ENCODE data around the gene SMCR8. TPM values are rescaled to one million over a fixed set of nuclear protein-coding genes. Genes with fewer than 3 reads are reported as not detected.
"Not testable (repeated sequence)": the region's sequence is repeated elsewhere in the genome, so short reads cannot be mapped to it uniquely, and the experiment has no call there.

SMCR8 gene
- total RNA-seq, 2 experiments from 2014 or later: 12.9 to 13.7 TPM

GRCh38 chr17:18328643-18329204 lies 13.6 kb downstream of the SMCR8 start:
- Mint-ChIP-seq H3K4me3 (no peak overlapping the region), H3K9me3 (no peaks in the 10 kb centered on the region), H3K27ac (no peak overlapping the region), H3K4me1 (ENCODE audit: low read depth) (peaks cover 25% of the 10 kb centered on the region), H3K27me3 (no peaks in the 10 kb centered on the region), H3K36me3 (ENCODE audit: low read depth) (peaks cover 16% of the 10 kb centered on the region)
- ATAC-seq: no peak
- ChIA-PET CTCF (interaction anchor here (0.6 to 1.2 kb wide), 2 partner anchors 29 to 80 kb away, joined by 3 to 4 read pairs; no protein-coding TSS in a partner anchor), POLR2A (interaction anchor here (0.5 to 1.6 kb wide), 2 partner anchors 11 to 15 kb away, joined by 3 to 4 read pairs; no protein-coding TSS in a partner anchor)
- no peak for DNase-seq
- intact Hi-C loops (cut with micrococcal nuclease): no loop called here
- TF ChIP-seq CTCF (IDR thresholded peaks at IDR 0.05): no peak

- ChIA-PET CTCF (interaction anchor here (0.9 to 1.8 kb wide), 2 partner anchors 10 to 83 kb away, joined by 3 to 5 read pairs; no protein-coding TSS in a partner anchor), POLR2A (interaction anchor here (1.0 to 1.4 kb wide), 4 partner anchors 12 to 18 kb away, joined by 3 to 4 read pairs (median 3); no protein-coding TSS in a partner anchor)
- no peak overlapping the region for H3K4me3 Mint-ChIP-seq
- no peaks in the 10 kb centered on the region for H3K27me3 Mint-ChIP-seq
- intact Hi-C loops (cut with micrococcal nuclease): no loop called here
- no peaks in the 10 kb centered on the region for H3K9me3 Mint-ChIP-seq
- ATAC-seq (peak; percentile 65), DNase-seq (peak; percentile 26)
- TF ChIP-seq CTCF (IDR thresholded peaks at IDR 0.05): no peak
- H3K27ac Mint-ChIP-seq: peak overlapping the region; percentile 46
- peaks cover 16% of the 10 kb centered on the region for H3K4me1 Mint-ChIP-seq (ENCODE audit: low read depth)
- peaks cover 15% of the 10 kb centered on the region for H3K36me3 Mint-ChIP-seq (ENCODE audit: low read depth)
Observed at GRCh38 chr17:18331879-18332278, 16.8 kb downstream of the SMCR8 start.

GRCh38 chr17:18332909-18333489 lies 17.9 kb downstream of the SMCR8 start:
- Mint-ChIP-seq H3K36me3 (ENCODE audit: low read depth) (peaks cover 18% of the 10 kb centered on the region), H3K4me1 (ENCODE audit: low read depth) (peaks cover 16% of the 10 kb centered on the region), H3K27ac (no peak overlapping the region), H3K4me3 (no peak overlapping the region), H3K9me3 (no peaks in the 10 kb centered on the region), H3K27me3 (no peaks in the 10 kb centered on the region)
- intact Hi-C loops (cut with micrococcal nuclease): no loop called here
- CTCF ChIA-PET: no interaction called here
- POLR2A ChIA-PET: interaction anchor here (1.0 to 1.4 kb wide), 4 partner anchors 10 to 19 kb away, joined by 3 to 4 read pairs (median 3); no protein-coding TSS in a partner anchor
- no peak for TF ChIP-seq CTCF (IDR thresholded peaks at IDR 0.05)
- ATAC-seq (no peak), DNase-seq (no peak)

GRCh38 chr17:18338158-18338557 lies 23.1 kb downstream of the SMCR8 start:
- CTCF ChIA-PET; H3K9me3 Mint-ChIP-seq; H3K4me1 Mint-ChIP-seq (ENCODE audit: low read depth); ATAC-seq; POLR2A ChIA-PET; H3K4me3 Mint-ChIP-seq; H3K27ac Mint-ChIP-seq; intact Hi-C loops (cut with micrococcal nuclease); H3K27me3 Mint-ChIP-seq; DNase-seq: not testable (repeated sequence)
- H3K36me3 Mint-ChIP-seq (ENCODE audit: low read depth): peaks cover 38% of the 10 kb centered on the region

GRCh38 chr17:18339933-18340332 lies 24.8 kb downstream of the SMCR8 start:
- ATAC-seq (no peak), DNase-seq (no peak)
- CTCF ChIA-PET: interaction anchor here (0.8 kb wide), 1 partner anchor 19 kb away, joined by 3 read pairs; no protein-coding TSS in a partner anchor
- intact Hi-C loops (cut with micrococcal nuclease): no loop called here
- Mint-ChIP-seq H3K4me3 (no peak overlapping the region), H3K9me3 (no peaks in the 10 kb centered on the region), H3K27me3 (no peaks in the 10 kb centered on the region), H3K27ac (no peak overlapping the region), H3K4me1 (ENCODE audit: low read depth) (no peaks in the 10 kb centered on the region), H3K36me3 (ENCODE audit: low read depth) (peaks cover 39% of the 10 kb centered on the region)
- POLR2A ChIA-PET: interaction anchor here (1.3 kb wide), 1 partner anchor 12 kb away, joined by 4 read pairs; no protein-coding TSS in a partner anchor
- no peak for TF ChIP-seq CTCF (IDR thresholded peaks at IDR 0.05)
